ENCODE results near the gene PSMC3IP. TPM values are rescaled to one million over a fixed set of nuclear protein-coding genes. Genes with fewer than 3 reads are reported as not detected.

PSMC3IP gene, protein sequence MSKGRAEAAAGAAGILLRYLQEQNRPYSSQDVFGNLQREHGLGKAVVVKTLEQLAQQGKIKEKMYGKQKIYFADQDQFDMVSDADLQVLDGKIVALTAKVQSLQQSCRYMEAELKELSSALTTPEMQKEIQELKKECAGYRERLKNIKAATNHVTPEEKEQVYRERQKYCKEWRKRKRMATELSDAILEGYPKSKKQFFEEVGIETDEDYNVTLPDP
- total RNA-seq = 3.9 and 7.3 TPM in 2 replicates

GRCh38 chr17:42577532-42578281, at the start of gene PSMC3IP:
TSS of gene PSMC3IP (minus strand) at chr17:42577729. CDS start at chr17:42577686, 43 bp downstream.

GRCh38 chr17:42609182-42609813, 31.8 kb upstream of the PSMC3IP start, which contains the start of the genes RETREG3 and TUBG1:
TSS of gene RETREG3 (minus strand) at chr17:42609374. CDS start at chr17:42609324, 50 bp downstream.
TSS of gene TUBG1 (plus strand) at chr17:42609683. CDS start at chr17:42609738, 55 bp downstream.

DNA sequence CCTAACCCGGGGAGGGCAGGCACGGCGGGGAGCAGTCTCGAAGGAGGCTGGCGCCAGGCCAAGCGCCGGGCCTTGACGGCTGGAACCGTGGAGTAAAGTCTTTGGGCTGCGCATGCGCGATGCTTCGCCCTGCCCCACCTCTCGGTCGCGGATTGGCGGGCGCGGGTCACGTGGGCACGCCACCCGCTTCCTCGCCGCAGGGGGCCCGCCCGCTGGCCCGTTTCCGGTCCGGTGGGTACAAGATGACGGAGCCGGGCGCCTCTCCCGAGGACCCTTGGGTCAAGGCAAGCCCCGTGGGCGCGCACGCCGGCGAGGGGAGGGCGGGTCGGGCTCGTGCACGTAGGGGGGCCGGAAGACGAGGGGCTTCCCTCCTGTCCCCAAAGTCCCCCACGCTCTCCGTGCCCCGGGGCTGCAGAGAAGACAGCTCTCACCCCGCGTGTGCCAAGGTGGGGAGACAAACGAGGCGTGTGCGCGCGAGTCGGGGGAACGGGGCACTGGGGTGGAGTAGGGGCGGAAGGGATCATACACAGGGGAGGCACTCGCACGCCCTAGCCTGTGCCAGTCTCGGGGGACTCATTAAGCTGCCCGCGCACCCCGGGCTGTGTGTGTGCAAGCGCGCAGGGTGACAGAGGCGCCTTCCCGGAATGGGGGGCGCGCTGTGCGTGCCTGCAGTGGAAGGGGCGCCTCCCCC, 10.5 kb downstream of the PSMC3IP start, which contains the start of gene MLX:
Gene MLX, plus strand, starts transcription at position 218 of the 691 bp plus-strand sequence. Its CDS starts 25 bp downstream, at position 243.

GRCh38 chr17:42561897-42562387, 15.6 kb downstream of the PSMC3IP start, which contains the start of gene COASY:
TSS of gene COASY (plus strand) at chr17:42562148. CDS start at chr17:42562623, 475 bp downstream.

DNA sequence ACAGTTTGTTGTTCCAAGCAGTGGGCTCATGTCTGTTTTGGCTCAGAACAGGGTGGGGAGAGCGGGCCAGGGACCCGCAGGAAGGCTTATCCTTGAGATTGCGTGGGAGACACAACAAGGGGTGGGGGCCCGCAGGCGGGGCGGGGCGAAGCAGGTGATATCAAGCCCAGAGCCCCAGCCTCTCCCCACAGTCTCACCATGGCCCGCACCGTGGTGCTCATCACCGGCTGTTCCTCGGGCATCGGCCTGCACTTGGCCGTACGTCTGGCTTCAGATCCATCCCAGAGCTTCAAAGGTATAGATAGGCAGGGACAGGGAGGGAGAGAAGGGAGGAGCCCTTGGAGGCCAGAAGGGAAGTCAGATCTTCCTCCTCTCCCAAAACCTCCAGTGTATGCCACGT, 24.8 kb downstream of the PSMC3IP start, which contains the start of gene HSD17B1:
Gene HSD17B1, plus strand, starts transcription at position 188 of the 400 bp plus-strand sequence. Its CDS starts 11 bp downstream, at position 199.

GRCh38 chr17:42536048-42536371, 41.5 kb downstream of the PSMC3IP start, which contains the start of gene NAGLU:
TSS of gene NAGLU (plus strand) at chr17:42536241. CDS start at chr17:42536273, 32 bp downstream.

Other genes starting within 250 kb of the PSMC3IP start
- gene STAT3, start 189.3 kb downstream of the PSMC3IP start, total RNA-seq = 76.6 and 104 TPM in 2 replicates
- gene CAVIN1, start 154.5 kb downstream of the PSMC3IP start, total RNA-seq = 733 and 826 TPM in 2 replicates
- gene ATP6V0A1, start 118.9 kb downstream of the PSMC3IP start, total RNA-seq = 25.6 and 39.2 TPM in 2 replicates
- gene NAGLU, start 41.5 kb downstream of the PSMC3IP start, total RNA-seq = 15.8 and 16.4 TPM in 2 replicates
- gene HSD17B1, start 24.8 kb downstream of the PSMC3IP start, total RNA-seq = 0.63 and 2.8 TPM in 2 replicates
- gene COASY, start 15.6 kb downstream of the PSMC3IP start, total RNA-seq = 12.2 and 16.9 TPM in 2 replicates
- gene MLX, start 10.6 kb downstream of the PSMC3IP start, total RNA-seq = 24.9 and 33.0 TPM in 2 replicates
- gene RETREG3, start 31.6 kb upstream of the PSMC3IP start, total RNA-seq = 39.9 and 45.7 TPM in 2 replicates
- gene TUBG1, start 32.0 kb upstream of the PSMC3IP start, total RNA-seq = 29.6 and 30.2 TPM in 2 replicates
- gene TUBG2, start 81.6 kb upstream of the PSMC3IP start, total RNA-seq = 3.0 and 4.7 TPM in 2 replicates
- 4.6 and 6.5 TPM in 2 replicates for gene PLEKHH3, start 99.3 kb upstream of the PSMC3IP start, total RNA-seq
- gene CCR10, start 104.1 kb upstream of the PSMC3IP start, total RNA-seq = 0.63 and 0.85 TPM in 2 replicates
- gene CNTNAP1, start 104.8 kb upstream of the PSMC3IP start, total RNA-seq = 17.1 and 23.8 TPM in 2 replicates
- gene EZH1, start 167.3 kb upstream of the PSMC3IP start, total RNA-seq = 7.8 and 14.7 TPM in 2 replicates
- gene RAMP2, start 183.5 kb upstream of the PSMC3IP start, total RNA-seq = 2.5 and 2.7 TPM in 2 replicates
- gene VPS25, start 195.7 kb upstream of the PSMC3IP start, total RNA-seq = 40.4 and 46.0 TPM in 2 replicates
- 0.63 and 8.1 TPM in 2 replicates for gene WNK4, start 202.9 kb upstream of the PSMC3IP start, total RNA-seq
- 53.3 and 71.7 TPM in 2 replicates for gene COA3, start 221.0 kb upstream of the PSMC3IP start, total RNA-seq
- 0.19 TPM in 1 of 2 replicates, not detected in the other for gene CNTD1, start 221.1 kb upstream of the PSMC3IP start, total RNA-seq
- 161 and 174 TPM in 2 replicates for gene BECN1, start 246.6 kb upstream of the PSMC3IP start, total RNA-seq